ENCODE data around the gene DRD3. TPM values are rescaled to one million over a fixed set of nuclear protein-coding genes. Genes with fewer than 3 reads are reported as not detected.

DRD3 gene
- total RNA-seq, 2 experiments from 2014 or later: not detected

- Histone ChIP-seq H3K36me3 (ENCODE audit: insufficient read depth, low read length) (no peaks in the 10 kb centered on the region), H2AFZ (ENCODE audit: low read length) (no peak overlapping the region), H3K9me2 (ENCODE audit: insufficient read depth, low read length) (no peaks in the 10 kb centered on the region), H3K79me2 (ENCODE audit: insufficient read depth, low read depth, low read length) (no peaks in the 10 kb centered on the region), H3K27ac (ENCODE audit: low read depth, low read length, poor library complexity, severe bottlenecking) (no peak overlapping the region), H4K20me1 (ENCODE audit: insufficient read depth, low read length) (no peaks in the 10 kb centered on the region), H3K9me3 (ENCODE audit: low read length) (no peaks in the 10 kb centered on the region), H3K4me1 (ENCODE audit: insufficient read depth, low read length, poor library complexity, severe bottlenecking) (no peaks in the 10 kb centered on the region), H3K4me2 (ENCODE audit: low read length) (no peak overlapping the region), H3K4me3 (ENCODE audit: low read depth, low read length, poor library complexity, severe bottlenecking) (no peak overlapping the region)
- CTCF ChIA-PET (ENCODE audit: unreplicated experiment): no interaction called here
- TF ChIP-seq EZH2phosphoT487 (IDR thresholded peaks at IDR 0.05; ENCODE audit: borderline replicate concordance, low read depth, low read length): no peak
- intact Hi-C loops (cut with micrococcal nuclease; ENCODE audit: unreplicated experiment): no loop called here
- no TSS peak for BruUV-seq (replicated peaks)
- POLR2A ChIA-PET: no interaction called here
- no peak for DNase-seq (ENCODE audit: low spot score)
Observed at GRCh38 chr3:114103181-114103580, 75.7 kb downstream of the DRD3 start.

DNA sequence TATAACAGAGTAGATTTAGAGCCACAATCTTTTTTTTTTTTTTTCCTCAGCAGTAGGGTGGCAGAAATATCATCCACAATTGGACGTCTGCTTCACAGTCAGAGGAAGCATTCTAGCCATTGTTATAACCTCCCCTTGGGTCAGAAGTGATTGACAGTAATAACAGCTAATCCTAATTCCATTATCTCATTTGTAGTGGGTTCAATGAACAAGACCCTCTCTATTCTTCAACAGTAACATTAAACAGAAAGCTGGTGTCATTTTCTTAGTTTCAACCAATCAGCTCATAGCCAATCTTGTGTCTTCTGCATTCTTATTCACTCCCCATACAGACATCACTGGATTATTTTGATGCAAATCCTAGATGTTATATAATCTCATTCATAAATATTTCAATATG is 77.8 kb downstream of the DRD3 start:
- DNase-seq (ENCODE audit: low spot score): no peak
- ChIA-PET POLR2A (interaction anchor here (0.9 to 1.1 kb wide), 2 partner anchors 45 to 49 kb away, joined by 3 to 6 read pairs; partner anchors contain the start of genes CCDC191 and QTRT2), CTCF (ENCODE audit: unreplicated experiment) (no interaction called here)
- Histone ChIP-seq H3K9me2 (ENCODE audit: insufficient read depth, low read length) (no peaks in the 10 kb centered on the region), H3K36me3 (ENCODE audit: insufficient read depth, low read length) (no peaks in the 10 kb centered on the region), H3K4me1 (ENCODE audit: insufficient read depth, low read length, poor library complexity, severe bottlenecking) (no peaks in the 10 kb centered on the region), H3K27ac (ENCODE audit: low read depth, low read length, poor library complexity, severe bottlenecking) (no peak overlapping the region), H3K4me3 (ENCODE audit: low read depth, low read length, poor library complexity, severe bottlenecking) (no peak overlapping the region), H3K4me2 (ENCODE audit: low read length) (no peak overlapping the region), H3K9me3 (ENCODE audit: low read length) (no peaks in the 10 kb centered on the region), H2AFZ (ENCODE audit: low read length) (no peak overlapping the region), H3K79me2 (ENCODE audit: insufficient read depth, low read depth, low read length) (no peaks in the 10 kb centered on the region), H4K20me1 (ENCODE audit: insufficient read depth, low read length) (no peaks in the 10 kb centered on the region)
- no TSS peak for BruUV-seq (replicated peaks)
- intact Hi-C loops (cut with micrococcal nuclease; ENCODE audit: unreplicated experiment): no loop called here
- TF ChIP-seq CTCF (conservative IDR thresholded peaks at IDR 0.05; ENCODE audit: low read length) (no peak), EZH2phosphoT487 (IDR thresholded peaks at IDR 0.05; ENCODE audit: borderline replicate concordance, low read depth, low read length) (no peak)

GRCh38 chr3:114095796-114096195 is 83.1 kb downstream of the DRD3 start:
- BruUV-seq (replicated peaks): no TSS peak
- intact Hi-C loops (cut with micrococcal nuclease; ENCODE audit: unreplicated experiment): no loop called here
- Histone ChIP-seq H3K4me3 (ENCODE audit: low read depth, low read length, poor library complexity, severe bottlenecking) (no peak overlapping the region), H3K4me1 (ENCODE audit: insufficient read depth, low read length, poor library complexity, severe bottlenecking) (no peaks in the 10 kb centered on the region), H3K9me2 (ENCODE audit: insufficient read depth, low read length) (no peaks in the 10 kb centered on the region), H4K20me1 (ENCODE audit: insufficient read depth, low read length) (no peaks in the 10 kb centered on the region), H3K27ac (ENCODE audit: low read depth, low read length, poor library complexity, severe bottlenecking) (no peak overlapping the region), H3K36me3 (ENCODE audit: insufficient read depth, low read length) (no peaks in the 10 kb centered on the region), H3K9me3 (ENCODE audit: low read length) (no peaks in the 10 kb centered on the region), H3K4me2 (ENCODE audit: low read length) (no peak overlapping the region), H2AFZ (ENCODE audit: low read length) (no peak overlapping the region), H3K79me2 (ENCODE audit: insufficient read depth, low read depth, low read length) (no peaks in the 10 kb centered on the region)
- no peak for DNase-seq (ENCODE audit: low spot score)
- POLR2A ChIA-PET: interaction anchor here (0.7 kb wide), 1 partner anchor 553 kb away, joined by 4 read pairs; no protein-coding TSS in a partner anchor
- no peak for TF ChIP-seq CTCF (conservative IDR thresholded peaks at IDR 0.05; ENCODE audit: low read length)
- TF ChIP-seq EZH2phosphoT487 (IDR thresholded peaks at IDR 0.05; ENCODE audit: borderline replicate concordance, low read depth, low read length): no peak
- CTCF ChIA-PET (ENCODE audit: unreplicated experiment): no interaction called here
